GM12892 (cell line): ENCODE measurements around the gene SLC7A8.

ENCODE experiments used
- POLR2A ChIP-seq: IDR thresholded peaks from 2 replicates; pipeline ENCODE4 v1.6.1; 2011; ENCODE audit warnings: low read depth, low read length, control low read depth
- POLR2AphosphoS5 ChIP-seq: IDR thresholded peaks from 2 replicates; pipeline ENCODE4 v1.6.1; 2011; ENCODE audit warnings: low read depth, low read length, control low read depth

GRCh38 chr14:23172096-23172495, 11.4 kb downstream of the SLC7A8 start:
- TF ChIP-seq POLR2A (no peak), POLR2AphosphoS5 (no peak)
